Measurements from ENCODE around the gene PDK2.

Gene PDK2

GRCh38 chr17:50108556-50108955 lies 13.4 kb downstream of the PDK2 start:
- in situ Hi-C loops (cut with HindIII; ENCODE audit: low pct_ligation_motif_present, low sequenced_read_pairs) = no loop called here
- Histone ChIP-seq H3K27me3 (replicated peaks) (no peaks in the 10 kb centered on the region), H3K4me3 (ENCODE audit: low read depth, low read length) (no peak overlapping the region), H3K36me3 (replicated peaks) (no peaks in the 10 kb centered on the region), H3K27ac (no peak overlapping the region)
- TF ChIP-seq CTCF (IDR thresholded peaks at IDR 0.05; ENCODE audit: low read depth, low read length, missing control alignments) = no peak
- DNase-seq = no peak

- no peaks in the 10 kb centered on the region for H3K36me3 ChIP-seq (replicated peaks)
- in situ Hi-C loops (cut with HindIII; ENCODE audit: low pct_ligation_motif_present, low sequenced_read_pairs) = no loop called here
- no peak overlapping the region for H3K27ac ChIP-seq
- H3K4me3 ChIP-seq (ENCODE audit: low read depth, low read length) = no peak overlapping the region
- TF ChIP-seq CTCF (IDR thresholded peaks at IDR 0.05; ENCODE audit: low read depth, low read length, missing control alignments) = no peak
- H3K27me3 ChIP-seq (replicated peaks) = no peaks in the 10 kb centered on the region
- DNase-seq = no peak
These were observed 14.1 kb downstream of the PDK2 start for GRCh38 chr17:50109207-50109606.

- in situ Hi-C loops (cut with HindIII; ENCODE audit: low pct_ligation_motif_present, low sequenced_read_pairs) = no loop called here
- Histone ChIP-seq H3K4me3 (ENCODE audit: low read depth, low read length) (no peak overlapping the region), H3K27me3 (replicated peaks) (no peaks in the 10 kb centered on the region), H3K27ac (no peak overlapping the region), H3K36me3 (replicated peaks) (no peaks in the 10 kb centered on the region)
- TF ChIP-seq CTCF (IDR thresholded peaks at IDR 0.05; ENCODE audit: low read depth, low read length, missing control alignments) = no peak
- DNase-seq = no peak
These were observed 14.6 kb downstream of the PDK2 start for GRCh38 chr17:50109785-50110184.

GRCh38 chr17:50110591-50111349 lies 15.6 kb downstream of the PDK2 start:
- H3K4me3 ChIP-seq (ENCODE audit: low read depth, low read length) = no peak overlapping the region

GRCh38 chr17:50111673-50112655 lies 16.8 kb downstream of the PDK2 start:
- no peak for DNase-seq
- no peak overlapping the region for H3K27ac ChIP-seq
- H3K36me3 ChIP-seq (replicated peaks) = no peaks in the 10 kb centered on the region
- in situ Hi-C loops (cut with HindIII; ENCODE audit: low pct_ligation_motif_present, low sequenced_read_pairs) = no loop called here
- TF ChIP-seq CTCF (IDR thresholded peaks at IDR 0.05; ENCODE audit: low read depth, low read length, missing control alignments) = peak; percentile 33
- no peak overlapping the region for H3K4me3 ChIP-seq (ENCODE audit: low read depth, low read length)
- no peaks in the 10 kb centered on the region for H3K27me3 ChIP-seq (replicated peaks)

More at GRCh38 chr17:50110591-50111349, 15.6 kb downstream of the PDK2 start:
- DNase-seq = no peak
- no peaks in the 10 kb centered on the region for H3K27me3 ChIP-seq (replicated peaks)
- no peak overlapping the region for H3K27ac ChIP-seq
- no peaks in the 10 kb centered on the region for H3K36me3 ChIP-seq (replicated peaks)
- TF ChIP-seq CTCF (IDR thresholded peaks at IDR 0.05; ENCODE audit: low read depth, low read length, missing control alignments) = no peak
- in situ Hi-C loops (cut with HindIII; ENCODE audit: low pct_ligation_motif_present, low sequenced_read_pairs) = no loop called here
